GM18909 (cell line): ENCODE measurements around the gene STOML1.

Source experiments
- ATAC-seq: cut with Tn5 transposase; IDR thresholded peaks from one replicate; pipeline ENCODE4 v1.9.1; 2021; ENCODE audit warnings: mild to moderate bottlenecking; ENCODE audit not compliant: unreplicated experiment, poor library complexity

Gene STOML1

GRCh38 chr15:74022706-74023470 is 30.8 kb upstream of the STOML1 start:
- no peak for ATAC-seq

- ATAC-seq = no peak
These were observed 27.6 kb upstream of the STOML1 start for GRCh38 chr15:74019734-74020133.

- no peak for ATAC-seq
These were observed 21.3 kb upstream of the STOML1 start for GRCh38 chr15:74013374-74013894.

- ATAC-seq = no peak
These were observed 19.5 kb upstream of the STOML1 start for GRCh38 chr15:74011610-74012009.

- ATAC-seq = no peak
These were observed 18.9 kb upstream of the STOML1 start for GRCh38 chr15:74010929-74011540.

GRCh38 chr15:74008901-74009300 is 16.8 kb upstream of the STOML1 start:
- no peak for ATAC-seq

GRCh38 chr15:74007820-74008371 is 15.8 kb upstream of the STOML1 start:
- no peak for ATAC-seq

GRCh38 chr15:74006774-74007639 is 14.9 kb upstream of the STOML1 start:
- ATAC-seq = no peak

- ATAC-seq = no peak
These were observed 5.9 kb upstream of the STOML1 start for GRCh38 chr15:73997986-73998385.

- ATAC-seq = no peak
These were observed 4.8 kb upstream of the STOML1 start for GRCh38 chr15:73996939-73997338.

GRCh38 chr15:73996267-73996666 is 4.2 kb upstream of the STOML1 start:
- no peak for ATAC-seq

GRCh38 chr15:73994912-73995622 is 3.0 kb upstream of the STOML1 start:
- no peak for ATAC-seq

- peak; percentile 69 for ATAC-seq
These were observed 2.4 kb upstream of the STOML1 start, which contains the start of gene PML for GRCh38 chr15:73994413-73994883. Gene PML, plus strand, starts transcription at chr15:73994716. Its CDS starts 97 bp downstream, at chr15:73994813.

GRCh38 chr15:73993211-73993994 is 1.3 kb upstream of the STOML1 start:
- ATAC-seq = no peak

- ATAC-seq = no peak
These were observed 451 bp upstream of the STOML1 start for GRCh38 chr15:73992594-73992898.

- no peak for ATAC-seq
These were observed 835 bp downstream of the STOML1 start for GRCh38 chr15:73991260-73991659.

GRCh38 chr15:73990250-73991005 is 1.7 kb downstream of the STOML1 start:
- no peak for ATAC-seq

- no peak for ATAC-seq
These were observed 2.9 kb downstream of the STOML1 start for GRCh38 chr15:73989001-73989798.
